GM19463 (cell line): Measurements from ENCODE around the gene PIGO.
A peak's percentile ranks its signal among the peaks of the same experiment; 100 is the strongest.

ENCODE experiments used
- ATAC-seq: cut with Tn5 transposase; IDR thresholded peaks from one replicate; pipeline ENCODE4 v1.9.1; 2021; ENCODE audit warnings: mild to moderate bottlenecking, moderate library complexity; ENCODE audit not compliant: unreplicated experiment

The PIGO gene

GRCh38 chr9:35096035-35096849 lies at the start of gene PIGO:
Gene PIGO (minus strand): TSS chr9:35096591. CDS start chr9:35095565, 1,026 bp downstream.
- peak; percentile 87 for ATAC-seq

GRCh38 chr9:35142037-35142436 lies 45.6 kb upstream of the PIGO start:
- no peak for ATAC-seq

- no peak for ATAC-seq
Measured at GRCh38 chr9:35140093-35140492, 43.7 kb upstream of the PIGO start.

- no peak for ATAC-seq
Measured at GRCh38 chr9:35136866-35137265, 40.5 kb upstream of the PIGO start.

GRCh38 chr9:35135988-35136387 lies 39.6 kb upstream of the PIGO start:
- no peak for ATAC-seq

DNA sequence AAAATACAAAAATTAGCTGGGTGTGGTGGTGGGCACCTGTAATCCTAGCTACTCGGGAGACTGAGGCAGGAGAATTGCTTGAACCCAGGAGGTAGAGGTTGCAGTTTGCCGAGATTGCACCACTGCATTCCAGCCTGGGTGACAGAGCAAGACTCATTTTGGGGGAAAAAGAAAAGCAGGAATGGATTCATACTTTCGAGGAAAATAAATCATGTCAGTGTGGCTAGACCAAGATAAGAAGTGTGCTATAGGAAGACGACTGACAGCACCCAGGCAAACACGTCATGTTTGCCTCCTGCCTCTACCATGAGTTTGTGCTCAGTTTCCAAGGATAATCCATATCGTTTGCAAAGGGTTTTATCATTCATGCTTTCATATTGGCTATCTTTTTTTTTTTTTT lies 38.5 kb upstream of the PIGO start:
- no peak for ATAC-seq

GRCh38 chr9:35116898-35117551 lies 20.6 kb upstream of the PIGO start:
- peak; percentile 43 for ATAC-seq

DNA sequence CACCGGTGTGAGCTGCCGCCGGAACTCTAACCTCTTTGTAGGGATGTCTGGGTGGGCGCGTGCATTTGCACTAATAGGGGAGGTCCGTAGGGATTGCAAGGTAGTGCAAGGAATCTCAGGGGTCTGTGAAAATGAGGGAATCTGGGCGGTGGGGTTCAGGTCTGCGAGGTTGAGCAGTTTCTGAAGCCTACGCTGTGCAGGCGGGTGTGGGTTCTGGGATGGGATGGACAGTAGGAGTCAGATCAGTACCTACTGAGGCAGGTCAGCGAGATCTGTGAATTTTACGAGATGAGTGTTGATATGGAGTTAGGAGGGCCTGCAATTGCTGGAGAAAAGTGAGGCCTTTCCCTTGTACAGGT lies 20.1 kb upstream of the PIGO start:
- no peak for ATAC-seq

DNA sequence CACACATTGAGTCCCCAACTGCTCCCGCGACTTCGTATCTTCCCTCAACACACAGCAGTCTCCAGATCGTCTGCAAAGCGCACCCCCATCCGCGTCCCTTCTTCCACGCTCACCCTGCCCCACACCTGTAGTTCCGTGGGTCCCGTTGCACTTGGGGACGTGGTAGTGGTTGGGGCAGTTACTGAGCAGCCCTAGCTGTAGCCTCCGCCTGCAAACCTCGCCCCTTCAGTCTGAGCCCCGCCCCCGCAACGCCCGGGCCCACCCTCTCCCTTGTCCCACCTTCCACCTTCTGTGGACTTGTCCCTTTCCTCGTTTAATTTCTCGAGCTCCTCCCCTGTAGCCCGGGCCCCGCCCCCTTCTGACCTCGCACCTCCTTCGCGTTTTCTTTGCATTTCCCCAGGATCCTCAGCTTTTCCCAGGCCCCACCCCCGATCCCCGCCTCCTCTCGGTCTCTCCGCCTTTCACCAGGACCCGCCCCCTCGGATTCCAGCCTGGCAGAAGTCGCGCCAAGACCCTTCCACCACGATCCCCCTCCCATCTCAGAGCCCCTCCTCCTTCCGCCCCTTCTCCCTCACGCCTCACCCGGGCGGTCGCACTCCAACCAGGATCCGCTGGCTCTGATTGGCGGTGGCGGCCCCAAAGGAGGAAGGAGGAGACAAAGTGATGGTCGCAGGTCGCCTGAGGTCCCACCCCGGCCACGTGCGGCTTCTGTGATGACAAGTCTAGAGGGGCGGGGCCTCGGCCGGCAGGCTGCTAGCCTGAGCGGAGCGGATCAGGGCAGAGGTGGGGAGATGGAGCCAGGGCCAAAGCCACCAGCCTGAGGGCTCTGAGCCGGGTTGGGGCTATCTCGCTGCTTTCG lies 19.5 kb upstream of the PIGO start, which contains the start of gene ATOSB:
Gene ATOSB (minus strand): TSS at position 183 of the 859 bp plus-strand sequence. CDS start 7,588 bp downstream, outside the sequence.
- ATAC-seq: peak; percentile 47

GRCh38 chr9:35114840-35115628 lies 18.6 kb upstream of the PIGO start:
- no peak for ATAC-seq

DNA sequence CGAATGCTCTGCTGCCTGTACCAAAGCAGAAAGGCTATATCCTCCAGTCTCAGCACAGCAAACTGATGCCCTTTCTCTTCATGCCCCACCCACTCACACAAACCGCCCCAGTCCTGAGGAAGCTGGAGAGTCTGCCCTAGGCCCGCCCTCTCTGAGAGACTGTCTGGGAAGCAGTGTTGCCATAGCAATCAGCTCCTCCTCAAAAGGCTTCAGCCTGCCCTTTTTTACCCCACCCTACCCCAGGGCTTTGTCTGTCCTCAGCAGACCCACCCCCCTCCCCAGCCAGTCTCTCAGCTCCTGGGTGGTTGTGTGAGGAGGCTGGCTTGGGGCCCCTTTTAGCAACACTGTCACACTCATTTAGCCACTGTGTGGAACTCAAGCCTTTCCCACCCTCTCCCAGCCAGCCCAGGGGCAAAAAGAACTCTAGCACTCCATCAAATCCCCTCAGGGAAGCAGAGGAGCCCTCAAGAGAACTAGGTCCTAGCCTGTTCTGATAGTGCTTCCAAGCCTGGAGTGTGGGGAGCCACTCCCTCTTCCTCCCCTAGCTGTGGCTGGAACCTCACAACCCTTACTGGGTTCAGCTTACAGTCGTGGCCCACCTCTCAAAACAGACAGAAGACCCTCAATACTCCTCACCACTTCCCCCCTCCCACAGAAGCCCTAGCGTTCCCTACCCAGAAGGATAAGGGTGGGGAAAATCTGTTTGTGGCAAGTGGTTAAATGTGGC lies 17.9 kb upstream of the PIGO start:
- peak; percentile 16 for ATAC-seq

GRCh38 chr9:35112257-35113020 lies 16.0 kb upstream of the PIGO start:
- no peak for ATAC-seq

- peak; percentile 79 for ATAC-seq
Measured at GRCh38 chr9:35111001-35111933, 14.9 kb upstream of the PIGO start.

GRCh38 chr9:35110327-35110761 lies 14.0 kb upstream of the PIGO start:
- ATAC-seq: no peak

DNA sequence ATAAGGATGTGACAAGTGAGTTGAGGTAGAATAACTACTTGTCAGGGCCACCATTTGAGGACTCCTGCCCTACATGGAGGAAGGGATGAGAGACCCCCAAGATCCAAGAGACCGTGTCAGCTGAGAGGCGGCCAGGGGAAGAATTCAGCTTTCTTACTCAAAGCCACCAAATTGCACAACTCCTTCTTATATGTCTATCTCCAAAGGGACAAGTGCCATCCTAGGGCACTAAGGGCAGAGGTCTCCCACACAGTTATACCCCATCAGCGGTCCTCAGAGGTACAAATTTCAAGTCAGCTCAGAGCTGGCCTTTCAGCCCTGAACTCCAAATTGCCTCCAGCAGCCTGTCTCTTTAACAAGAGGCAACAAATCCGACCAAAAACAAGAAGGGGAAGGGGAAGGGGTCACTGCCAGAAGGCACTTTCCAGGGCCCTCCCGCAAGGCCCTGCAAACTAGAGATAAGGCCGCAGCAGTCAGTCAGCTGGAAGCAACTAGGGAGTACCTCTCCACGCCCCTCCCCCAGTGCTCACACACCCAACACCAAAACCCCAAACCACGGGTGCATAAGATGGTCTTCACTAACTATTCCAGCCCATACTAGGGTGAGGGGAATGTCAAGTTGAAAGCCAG lies 12.7 kb upstream of the PIGO start:
- no peak for ATAC-seq

DNA sequence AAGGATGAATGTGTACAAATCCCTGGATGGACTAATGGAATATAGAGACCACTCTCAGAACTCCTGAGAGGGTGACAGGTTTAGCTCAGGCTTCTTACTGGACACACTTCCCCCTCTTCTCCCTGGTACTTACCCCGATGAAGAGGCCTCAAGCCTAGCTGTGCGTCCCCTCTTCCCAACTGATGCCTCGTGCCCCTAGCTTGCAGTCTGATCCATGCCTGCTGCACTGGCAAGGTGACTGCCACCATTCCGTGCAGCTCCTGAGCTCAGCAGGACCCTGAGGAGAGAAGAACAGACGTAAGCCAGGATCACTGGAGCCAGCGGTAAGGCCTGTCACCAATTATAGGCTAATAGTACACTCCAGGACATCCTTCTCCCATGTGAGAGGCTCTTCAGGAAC lies 12.1 kb upstream of the PIGO start:
- no peak for ATAC-seq
